ENCODE measurements around the gene HLA-DPB1.

The HLA-DPB1 gene

GRCh38 chr6:33123181-33123580, 47.4 kb downstream of the HLA-DPB1 start:
- Histone ChIP-seq H3F3A (ENCODE audit: insufficient read depth, low read length) (no peaks in the 10 kb centered on the region), H3K9me2 (ENCODE audit: low read depth, low read length) (no peaks in the 10 kb centered on the region), H3K79me2 (ENCODE audit: insufficient read depth, low read length) (no peaks in the 10 kb centered on the region), H3K4me1 (ENCODE audit: insufficient read depth, low read length, severe bottlenecking) (no peaks in the 10 kb centered on the region), H3K36me3 (ENCODE audit: insufficient read depth, low read length) (no peaks in the 10 kb centered on the region), H3K9me3 (ENCODE audit: low read length) (peaks cover 14% of the 10 kb centered on the region), H3K9ac (ENCODE audit: low read length) (no peak overlapping the region), H4K20me1 (ENCODE audit: insufficient read depth, low read length) (no peaks in the 10 kb centered on the region), H3K27me3 (ENCODE audit: insufficient read depth, low read length) (peaks cover 7% of the 10 kb centered on the region; the same call in 1 of the 2 replicates), H3K27ac (ENCODE audit: low read depth, low read length, poor library complexity, severe bottlenecking) (no peak overlapping the region), H3K4me2 (ENCODE audit: low read length) (no peak overlapping the region), H2AFZ (ENCODE audit: low read length) (no peak overlapping the region), H3K4me3 (ENCODE audit: low read depth, low read length, poor library complexity, severe bottlenecking) (no peak overlapping the region)
- TF ChIP-seq CTCF (IDR thresholded peaks at IDR 0.05; ENCODE audit: low read length): no peak
- TF ChIP-seq EZH2 (IDR thresholded peaks at IDR 0.05; ENCODE audit: borderline replicate concordance, low read length): no peak

DNA sequence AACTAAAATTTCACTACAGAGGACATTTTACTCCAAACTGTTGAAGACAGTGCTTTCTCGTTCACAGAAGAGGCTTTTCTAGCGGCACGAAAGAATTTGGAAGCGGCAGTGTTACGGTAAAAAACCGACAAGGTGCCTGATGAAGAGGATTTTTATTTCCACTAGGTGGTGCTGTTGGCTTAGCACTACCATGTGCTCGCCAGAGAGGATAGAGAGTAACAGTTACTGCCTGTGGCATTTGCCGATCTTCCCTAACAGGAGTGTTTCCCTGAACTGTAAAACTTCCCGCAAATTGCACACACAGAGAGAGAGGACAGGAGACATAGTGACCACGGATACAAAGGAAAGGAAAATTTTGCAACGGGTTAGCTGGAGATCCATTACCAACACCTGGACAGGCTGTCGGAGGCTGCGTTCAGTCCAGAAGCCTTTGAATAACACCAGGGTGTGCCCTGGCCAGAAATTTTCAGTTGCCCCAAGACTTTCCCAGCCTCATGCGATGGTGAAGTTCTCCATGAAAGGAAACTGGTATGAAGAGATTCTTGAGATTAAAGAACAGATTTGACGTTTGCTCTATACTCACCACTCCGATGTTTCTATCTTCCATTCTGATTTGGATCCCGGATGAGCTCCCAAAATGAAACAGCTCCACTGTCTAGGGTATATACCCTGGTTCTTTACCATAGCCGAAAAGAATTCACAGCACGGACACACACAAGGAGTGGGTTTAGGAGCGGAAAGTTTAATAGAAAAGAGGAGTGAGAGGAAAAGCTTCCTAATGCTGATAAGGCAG, 48.1 kb downstream of the HLA-DPB1 start:
- no peak overlapping the region for H3K27ac ChIP-seq (ENCODE audit: low read depth, low read length, poor library complexity, severe bottlenecking)
- no peak overlapping the region for H3K4me3 ChIP-seq (ENCODE audit: low read depth, low read length, poor library complexity, severe bottlenecking)
- no peaks in the 10 kb centered on the region for H3F3A ChIP-seq (ENCODE audit: insufficient read depth, low read length)
- no peaks in the 10 kb centered on the region for H3K4me1 ChIP-seq (ENCODE audit: insufficient read depth, low read length, severe bottlenecking)
- H2AFZ ChIP-seq (ENCODE audit: low read length): no peak overlapping the region
- no peak overlapping the region for H3K4me2 ChIP-seq (ENCODE audit: low read length)
- no peaks in the 10 kb centered on the region for H3K9me2 ChIP-seq (ENCODE audit: low read depth, low read length)
- TF ChIP-seq CTCF (IDR thresholded peaks at IDR 0.05; ENCODE audit: low read length) (peak; percentile 54; the same call in 1 of the 2 replicates), EZH2 (IDR thresholded peaks at IDR 0.05; ENCODE audit: borderline replicate concordance, low read length) (no peak)
- H3K9ac ChIP-seq (ENCODE audit: low read length): no peak overlapping the region
- peaks cover 7% of the 10 kb centered on the region; the same call in 1 of the 2 replicates for H3K27me3 ChIP-seq (ENCODE audit: insufficient read depth, low read length)
- H4K20me1 ChIP-seq (ENCODE audit: insufficient read depth, low read length): no peaks in the 10 kb centered on the region
- peaks cover 14% of the 10 kb centered on the region for H3K9me3 ChIP-seq (ENCODE audit: low read length)
- H3K79me2 ChIP-seq (ENCODE audit: insufficient read depth, low read length): no peaks in the 10 kb centered on the region
- H3K36me3 ChIP-seq (ENCODE audit: insufficient read depth, low read length): no peaks in the 10 kb centered on the region

GRCh38 chr6:33124525-33124901, 48.7 kb downstream of the HLA-DPB1 start:
- no peak overlapping the region for H3K4me3 ChIP-seq (ENCODE audit: low read depth, low read length, poor library complexity, severe bottlenecking)
- H3K9me2 ChIP-seq (ENCODE audit: low read depth, low read length): no peaks in the 10 kb centered on the region
- no peaks in the 10 kb centered on the region for H4K20me1 ChIP-seq (ENCODE audit: insufficient read depth, low read length)
- no peaks in the 10 kb centered on the region for H3K36me3 ChIP-seq (ENCODE audit: insufficient read depth, low read length)
- H3K4me1 ChIP-seq (ENCODE audit: insufficient read depth, low read length, severe bottlenecking): no peaks in the 10 kb centered on the region
- peaks cover 14% of the 10 kb centered on the region for H3K9me3 ChIP-seq (ENCODE audit: low read length)
- TF ChIP-seq CTCF (IDR thresholded peaks at IDR 0.05; ENCODE audit: low read length): no peak
- TF ChIP-seq EZH2 (IDR thresholded peaks at IDR 0.05; ENCODE audit: borderline replicate concordance, low read length): no peak
- no peak overlapping the region for H2AFZ ChIP-seq (ENCODE audit: low read length)
- H3K27ac ChIP-seq (ENCODE audit: low read depth, low read length, poor library complexity, severe bottlenecking): no peak overlapping the region
- no peak overlapping the region for H3K9ac ChIP-seq (ENCODE audit: low read length)
- peaks cover 7% of the 10 kb centered on the region; the same call in 1 of the 2 replicates for H3K27me3 ChIP-seq (ENCODE audit: insufficient read depth, low read length)
- H3K4me2 ChIP-seq (ENCODE audit: low read length): no peak overlapping the region
- H3F3A ChIP-seq (ENCODE audit: insufficient read depth, low read length): no peaks in the 10 kb centered on the region
- H3K79me2 ChIP-seq (ENCODE audit: insufficient read depth, low read length): no peaks in the 10 kb centered on the region

All from OCI-LY1 (cell line).